Astrocyte of the spinal cord (primary cell): ENCODE results near the gene CATSPERD.

ENCODE experiments used
- DNase-seq: peaks from one replicate; pipeline ENCODE4 v3.0.0; 2011; ENCODE audit warnings: low read depth, low spot score
- H3K4me3 ChIP-seq: 2 replicates; pipeline ENCODE4 v1.5.1; 2011; ENCODE audit warnings: low read depth, mild to moderate bottlenecking, low read length, moderate library complexity
- in situ Hi-C: cut with HindIII; loops from 2 replicates; pipeline ENCODE4 v1.10.0; 2017; ENCODE audit warnings: low sequenced_read_pairs
- TF ChIP-seq, protein P1 (sequence below): IDR thresholded peaks from 2 replicates; pipeline ENCODE4 v1.5.1; 2012; ENCODE audit warnings: low read depth, mild to moderate bottlenecking, low read length, inconsistent platforms

CATSPERD gene

GRCh38 chr19:5817218-5817617 lies 96.8 kb downstream of the CATSPERD start:
- H3K4me3 ChIP-seq = no peak overlapping the region
- in situ Hi-C loops = no loop called here
- TF ChIP-seq, protein P1, sequence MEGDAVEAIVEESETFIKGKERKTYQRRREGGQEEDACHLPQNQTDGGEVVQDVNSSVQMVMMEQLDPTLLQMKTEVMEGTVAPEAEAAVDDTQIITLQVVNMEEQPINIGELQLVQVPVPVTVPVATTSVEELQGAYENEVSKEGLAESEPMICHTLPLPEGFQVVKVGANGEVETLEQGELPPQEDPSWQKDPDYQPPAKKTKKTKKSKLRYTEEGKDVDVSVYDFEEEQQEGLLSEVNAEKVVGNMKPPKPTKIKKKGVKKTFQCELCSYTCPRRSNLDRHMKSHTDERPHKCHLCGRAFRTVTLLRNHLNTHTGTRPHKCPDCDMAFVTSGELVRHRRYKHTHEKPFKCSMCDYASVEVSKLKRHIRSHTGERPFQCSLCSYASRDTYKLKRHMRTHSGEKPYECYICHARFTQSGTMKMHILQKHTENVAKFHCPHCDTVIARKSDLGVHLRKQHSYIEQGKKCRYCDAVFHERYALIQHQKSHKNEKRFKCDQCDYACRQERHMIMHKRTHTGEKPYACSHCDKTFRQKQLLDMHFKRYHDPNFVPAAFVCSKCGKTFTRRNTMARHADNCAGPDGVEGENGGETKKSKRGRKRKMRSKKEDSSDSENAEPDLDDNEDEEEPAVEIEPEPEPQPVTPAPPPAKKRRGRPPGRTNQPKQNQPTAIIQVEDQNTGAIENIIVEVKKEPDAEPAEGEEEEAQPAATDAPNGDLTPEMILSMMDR = no peak
- no peak for DNase-seq

GRCh38 chr19:5818594-5818993 lies 98.2 kb downstream of the CATSPERD start:
- no peak for DNase-seq
- TF ChIP-seq, protein P1 = no peak
- H3K4me3 ChIP-seq = no peak overlapping the region
- in situ Hi-C loops = no loop called here

DNA sequence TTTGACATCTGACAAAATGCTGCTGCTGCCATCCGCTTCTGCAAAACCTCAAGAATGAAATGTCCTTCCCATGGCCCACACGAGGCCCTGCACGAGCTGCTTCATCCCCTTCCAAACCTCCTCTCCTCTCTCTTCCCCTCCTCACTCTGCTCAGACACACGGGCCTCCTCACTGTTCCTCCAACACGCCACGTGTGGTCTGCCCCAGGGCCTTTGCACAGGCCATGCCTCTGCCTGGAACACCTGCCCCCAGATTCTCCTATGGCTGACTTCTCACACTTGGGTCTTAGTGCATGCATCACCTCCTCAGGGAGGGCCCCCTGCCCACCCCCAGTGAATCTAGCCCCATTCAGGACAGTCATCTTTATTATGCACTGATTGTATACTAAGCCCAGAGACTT lies 100.3 kb downstream of the CATSPERD start:
- no peak for DNase-seq
- in situ Hi-C loops = no loop called here
- TF ChIP-seq, protein P1 = no peak
- H3K4me3 ChIP-seq = no peak overlapping the region

GRCh38 chr19:5821521-5822180 lies 101.2 kb downstream of the CATSPERD start:
- in situ Hi-C loops = no loop called here
- TF ChIP-seq, protein P1 = no peak
- no peak for DNase-seq
- H3K4me3 ChIP-seq = no peak overlapping the region

DNA sequence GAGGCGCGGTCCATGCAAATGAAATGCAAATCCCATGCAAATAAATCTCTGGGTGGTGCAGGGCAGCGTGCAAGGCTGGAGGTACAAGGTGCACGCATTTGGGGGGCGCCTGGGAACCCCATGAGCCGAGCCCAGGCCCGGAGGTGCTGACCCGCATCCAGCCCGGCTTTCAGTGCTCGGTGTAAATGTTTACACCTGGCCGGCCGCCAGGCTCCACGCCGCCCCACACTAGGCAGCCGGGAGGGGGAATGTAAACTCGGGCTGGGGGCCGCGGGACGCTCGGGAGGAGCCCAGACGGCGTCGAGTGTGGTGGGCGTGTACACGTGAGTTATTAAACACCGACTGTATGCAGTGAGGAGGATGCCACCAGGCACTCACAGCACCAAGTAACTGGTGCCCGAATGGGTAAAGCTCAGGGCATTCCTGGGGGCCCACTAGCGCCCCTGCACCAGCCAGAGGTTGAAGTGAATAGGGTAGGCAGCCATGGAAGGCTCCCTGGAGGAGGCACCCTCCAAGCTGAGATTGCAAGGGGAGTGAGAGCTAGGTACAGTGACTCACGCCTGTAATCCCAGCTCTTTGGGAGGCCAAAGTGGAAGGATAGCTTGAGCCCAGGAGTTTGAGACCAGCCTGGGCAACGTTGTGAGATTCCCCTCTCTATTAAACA lies 101.9 kb downstream of the CATSPERD start:
- in situ Hi-C loops = no loop called here
- no peak for DNase-seq
- no peak overlapping the region for H3K4me3 ChIP-seq
- TF ChIP-seq, protein P1 = no peak

- TF ChIP-seq, protein P1 = peak; percentile 8
- no peak for DNase-seq
- in situ Hi-C loops = no loop called here
- no peak overlapping the region for H3K4me3 ChIP-seq
Observed at GRCh38 chr19:5823579-5824281, 103.3 kb downstream of the CATSPERD start.
